Urinary bladder (tissue), 4 donors: ENCODE measurements around the gene GLRX. TPM values are rescaled to one million over a fixed set of nuclear protein-coding genes. Genes with fewer than 3 reads are reported as not detected.
"Not testable (repeated sequence)": the region's sequence is repeated elsewhere in the genome, so short reads cannot be mapped to it uniquely, and the experiment has no call there.

ENCODE experiments used
- DNase-seq: peaks from one replicate; pipeline ENCODE4 v3.0.0-alpha.2; 2015; ENCODE audit errors: extremely low spot score
- H3K27ac ChIP-seq: one replicate; pipeline ENCODE4 v1.5.1; 2013; ENCODE audit warnings: low read depth, mild to moderate bottlenecking, moderate library complexity
- H3K36me3 ChIP-seq: one replicate; pipeline ENCODE4 v1.6.1; 2013; ENCODE audit warnings: mild to moderate bottlenecking, moderate library complexity; ENCODE audit not compliant: insufficient read depth
- H3K4me1 ChIP-seq: one replicate; pipeline ENCODE4 v1.6.1; 2013; ENCODE audit warnings: mild to moderate bottlenecking, moderate library complexity; ENCODE audit not compliant: insufficient read depth
- H3K4me3 ChIP-seq: one replicate; pipeline ENCODE4 v1.5.1; 2013; ENCODE audit warnings: low read depth, low read length
- WGBS: extraction: QIAGEN DNeasy Blood & Tissue Kit; methylation state at CpG from one replicate; pipeline ENCODE4 v1.1.7; 2013; 5-methylcytosine and 5-hydroxymethylcytosine counted together
- polyA plus RNA-seq: library from polyadenylated mRNA; stranded (reverse); fragments of 200-250 nt; gene quantifications from one replicate; pipeline ENCODE4 v1.2.3, GENCODE V29; 2013
- total RNA-seq: library from RNA; depleted of rRNA; stranded (reverse); fragments of >200 nt; gene quantifications from one replicate; pipeline ENCODE4 v1.2.3, GENCODE V29; 2014
- donor health status: healthy with polysubstance abuse.
- donor health status: healthy.

GLRX gene
- total and polyA plus RNA-seq, 2 donors: 23.5 to 61.1 TPM

- WGBS: 97% methylated on average over 4 of the region's 4 CpGs
- no peak overlapping the region for H3K27ac ChIP-seq
- peaks cover 2% of the 10 kb centered on the region for H3K4me1 ChIP-seq
- no peak overlapping the region for H3K4me3 ChIP-seq
- no peak for DNase-seq
- no peaks in the 10 kb centered on the region for H3K36me3 ChIP-seq
Observed at GRCh38 chr5:95859661-95860060, 37.1 kb upstream of the GLRX start.

- no peak for DNase-seq
- Histone ChIP-seq H3K36me3 (no peaks in the 10 kb centered on the region), H3K4me1 (peaks cover 2% of the 10 kb centered on the region), H3K4me3 (no peak overlapping the region), H3K27ac (peak overlapping the region; percentile 26)
- 13% methylated on average over 28 of the region's 28 CpGs for WGBS
Observed at GRCh38 chr5:95858661-95859595, 36.4 kb upstream of the GLRX start.

DNA sequence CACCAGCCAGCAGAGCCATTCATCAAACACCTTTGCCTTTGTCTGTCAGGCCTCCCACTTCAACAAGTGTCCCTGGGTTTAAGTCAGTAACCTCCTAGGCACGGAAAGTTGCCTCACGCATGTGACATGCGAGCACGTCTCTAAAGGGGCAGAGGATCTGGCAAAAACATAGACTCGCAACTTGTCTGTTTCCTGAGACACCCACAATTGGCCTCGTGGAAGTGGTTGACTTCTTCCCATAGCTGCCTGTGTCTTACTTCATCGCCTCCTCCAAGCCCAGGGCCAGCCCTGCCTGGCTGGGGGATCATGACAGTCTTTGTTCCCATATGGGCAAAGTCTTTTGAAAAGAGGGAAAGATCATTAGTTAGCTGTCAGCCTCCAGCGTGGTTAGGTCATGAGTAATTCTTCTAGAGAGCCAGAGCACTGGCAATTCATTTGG is 35.5 kb upstream of the GLRX start:
- Histone ChIP-seq H3K36me3 (no peaks in the 10 kb centered on the region), H3K27ac (peak overlapping the region; percentile 26), H3K4me1 (peaks cover 2% of the 10 kb centered on the region), H3K4me3 (no peak overlapping the region)
- 83% methylated on average over 8 of the region's 8 CpGs for WGBS
- DNase-seq: no peak

DNA sequence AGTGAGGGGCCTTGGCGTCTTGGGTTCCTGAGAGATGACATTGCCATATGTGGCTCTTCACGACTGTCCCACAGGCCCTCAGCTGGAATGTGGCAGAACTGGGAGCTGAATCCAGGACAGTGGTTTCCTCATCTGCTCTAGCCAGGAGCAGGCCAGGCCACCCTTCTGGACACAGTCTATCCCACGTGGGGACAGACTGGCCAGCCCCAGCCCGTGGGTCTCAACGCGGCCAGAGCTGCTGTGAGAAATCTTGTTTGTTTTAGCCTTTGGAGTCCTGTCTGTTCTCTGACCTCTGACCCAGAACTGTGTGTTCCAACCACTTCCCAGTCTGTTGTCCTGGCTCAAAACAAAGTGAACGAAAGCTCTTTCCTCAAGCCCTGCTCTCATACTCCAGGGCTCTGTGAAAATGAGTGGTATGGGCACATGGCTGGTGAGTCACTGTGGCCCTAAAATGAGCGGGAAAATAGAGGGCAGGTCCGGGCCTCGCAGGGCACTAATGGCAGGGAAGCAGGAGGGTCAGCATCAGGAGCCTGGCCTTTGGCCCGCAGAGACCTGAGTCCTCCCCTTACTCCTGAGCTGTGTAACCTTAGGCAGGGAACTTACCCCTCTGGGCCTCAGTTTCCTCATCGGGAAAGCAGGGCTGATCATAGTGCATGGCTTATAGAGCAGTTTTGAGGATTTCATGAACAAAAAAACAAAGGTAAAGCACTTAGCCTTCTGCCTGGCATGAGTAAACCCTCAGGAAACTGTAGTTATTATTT is 34.8 kb upstream of the GLRX start:
- WGBS: 82% methylated on average over 12 of the region's 12 CpGs
- DNase-seq: no peak
- Histone ChIP-seq H3K4me3 (no peak overlapping the region), H3K36me3 (no peaks in the 10 kb centered on the region), H3K4me1 (peaks cover 2% of the 10 kb centered on the region), H3K27ac (peak overlapping the region; percentile 18)

DNA sequence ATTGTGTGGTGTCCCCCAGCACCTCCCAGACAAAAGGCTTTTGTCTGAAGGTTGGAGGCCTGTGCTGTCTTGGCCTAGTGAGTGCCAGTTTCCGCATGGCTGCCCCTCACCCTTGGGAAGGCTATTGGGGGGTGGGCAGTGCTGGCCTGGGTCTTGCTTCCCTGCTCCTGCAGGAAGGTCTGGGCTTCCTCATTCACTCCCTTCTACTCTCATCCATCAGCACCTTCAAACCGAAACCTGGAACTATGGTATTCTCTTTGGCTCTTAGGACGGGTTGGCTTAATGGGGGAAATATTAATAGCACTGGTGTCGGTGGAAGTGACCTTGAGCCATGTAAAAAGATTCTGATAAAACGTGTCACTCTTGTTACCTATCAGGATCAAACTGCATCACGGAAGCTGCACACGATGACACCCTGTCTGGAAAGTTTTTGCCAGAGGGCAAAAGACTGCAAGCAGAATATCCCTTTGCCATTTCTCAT is 34.0 kb upstream of the GLRX start:
- H3K4me3 ChIP-seq: no peak overlapping the region
- no peaks in the 10 kb centered on the region for H3K36me3 ChIP-seq
- no peak overlapping the region for H3K27ac ChIP-seq
- WGBS: 90% methylated on average over 7 of the region's 7 CpGs
- DNase-seq: no peak
- no peaks in the 10 kb centered on the region for H3K4me1 ChIP-seq

DNA sequence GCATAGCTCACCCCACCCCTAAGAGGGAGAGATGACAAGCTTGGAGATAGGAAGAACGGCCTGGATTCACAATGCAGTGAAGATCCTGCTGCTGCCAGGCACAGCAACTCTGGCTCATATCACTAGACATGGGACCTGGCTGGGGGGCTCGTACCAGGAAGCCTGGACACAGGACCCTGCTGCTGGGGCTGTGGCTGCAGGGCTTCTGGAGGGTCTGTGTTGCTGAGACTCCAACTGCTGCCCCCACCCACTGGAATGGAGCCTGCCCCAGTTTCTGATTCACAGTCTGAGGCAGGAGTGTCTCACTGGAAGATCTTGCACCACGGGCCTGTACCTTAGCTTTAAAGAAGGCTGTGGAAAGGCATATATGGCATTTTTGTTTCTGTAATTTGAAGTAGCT is 31.0 kb upstream of the GLRX start:
- Histone ChIP-seq H3K4me3 (no peak overlapping the region), H3K36me3 (no peaks in the 10 kb centered on the region), H3K27ac (no peak overlapping the region), H3K4me1 (no peaks in the 10 kb centered on the region)
- WGBS: 86% methylated on average over 3 of the region's 3 CpGs
- DNase-seq: no peak

GRCh38 chr5:95852567-95852966 is 30.0 kb upstream of the GLRX start:
- H3K36me3 ChIP-seq: no peaks in the 10 kb centered on the region
- no peak for DNase-seq
- 93% methylated on average over 5 of the region's 5 CpGs for WGBS

DNA sequence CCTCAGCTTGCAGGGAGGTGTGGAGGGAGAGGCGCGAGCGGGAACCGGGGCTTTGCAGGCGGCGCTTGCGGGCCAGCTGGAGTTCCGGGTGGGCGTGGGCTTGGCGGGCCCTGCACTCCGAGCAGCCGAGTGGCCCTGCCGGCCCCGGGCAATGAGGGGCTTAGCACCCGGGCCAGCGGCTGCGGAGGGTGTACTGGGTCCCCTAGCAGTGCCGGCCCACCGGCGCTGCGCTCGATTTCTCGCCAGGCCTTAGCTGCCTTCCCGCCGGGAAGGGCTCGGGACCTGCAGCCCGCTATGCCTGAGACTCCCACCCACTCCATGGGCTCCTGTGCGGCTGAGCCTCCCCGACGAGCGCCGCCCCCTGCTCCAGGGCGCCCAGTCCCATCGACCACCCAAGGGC is 28.6 kb upstream of the GLRX start:
- H3K4me1 ChIP-seq, DNase-seq, H3K27ac ChIP-seq, H3K36me3 ChIP-seq, H3K4me3 ChIP-seq: not testable (repeated sequence)
- WGBS: 98% methylated on average over 34 of the region's 34 CpGs

More at GRCh38 chr5:95852567-95852966, 30.0 kb upstream of the GLRX start:
- H3K27ac ChIP-seq: no peak overlapping the region
- H3K4me3 ChIP-seq: no peak overlapping the region
- H3K4me1 ChIP-seq: no peaks in the 10 kb centered on the region

DNA sequence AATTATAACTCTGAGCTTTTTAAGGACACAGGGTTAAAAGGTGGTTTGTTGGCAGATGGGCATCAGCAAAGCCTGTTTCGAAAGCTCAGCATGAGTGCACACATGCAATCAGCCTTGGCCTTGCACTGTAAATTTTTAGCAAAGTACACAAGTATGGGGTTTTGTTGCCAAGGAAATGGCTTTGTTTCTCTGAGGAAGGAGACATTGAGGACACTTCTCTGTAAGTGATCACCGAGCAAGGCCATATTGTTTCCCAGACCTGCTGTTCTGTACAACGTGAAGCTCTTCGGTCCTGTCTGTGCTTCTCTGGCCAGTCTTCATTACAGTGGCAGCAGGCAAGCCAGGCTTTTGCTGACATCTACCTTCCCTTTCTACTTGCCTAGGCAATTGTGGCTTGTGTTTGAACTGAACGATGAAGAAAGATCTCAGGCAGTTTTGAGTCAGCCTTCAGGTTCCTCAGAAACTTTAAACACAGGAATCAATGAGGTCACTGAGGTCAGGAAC is 27.9 kb upstream of the GLRX start:
- no peak overlapping the region for H3K27ac ChIP-seq
- H3K4me3 ChIP-seq: no peak overlapping the region
- H3K36me3 ChIP-seq: no peaks in the 10 kb centered on the region
- no peaks in the 10 kb centered on the region for H3K4me1 ChIP-seq
- DNase-seq: no peak
- 79% methylated on average over 5 of the region's 5 CpGs for WGBS

DNA sequence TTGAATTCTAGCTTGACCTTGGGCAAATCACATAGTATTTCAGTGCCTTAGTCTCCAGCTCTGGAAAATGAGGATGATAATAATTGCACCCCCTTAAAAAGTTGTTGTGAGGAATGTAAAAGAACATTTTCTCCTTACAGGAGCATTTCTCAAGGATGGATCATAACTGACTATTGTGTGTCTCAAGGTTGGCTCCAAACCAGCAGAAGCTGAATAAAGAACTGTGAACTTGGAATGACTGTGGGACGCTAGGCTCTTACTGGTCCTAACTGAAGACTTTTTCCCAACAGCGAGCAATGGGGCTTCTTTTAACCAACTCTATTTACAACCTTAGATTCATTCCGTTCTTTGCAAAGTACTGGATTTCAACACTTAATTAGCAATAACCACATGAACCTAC is 26.2 kb upstream of the GLRX start:
- H3K27ac ChIP-seq: no peak overlapping the region
- no peak overlapping the region for H3K4me3 ChIP-seq
- no peaks in the 10 kb centered on the region for H3K4me1 ChIP-seq
- 66% methylated on average over 3 of the region's 3 CpGs for WGBS
- no peaks in the 10 kb centered on the region for H3K36me3 ChIP-seq
- DNase-seq: no peak

GRCh38 chr5:95847261-95847592 is 24.7 kb upstream of the GLRX start:
- peaks cover 1% of the 10 kb centered on the region for H3K4me1 ChIP-seq
- no peaks in the 10 kb centered on the region for H3K36me3 ChIP-seq
- H3K27ac ChIP-seq: no peak overlapping the region
- no peak overlapping the region for H3K4me3 ChIP-seq
- WGBS: 14% methylated on average over 1 of the region's 1 CpG
- no peak for DNase-seq

DNA sequence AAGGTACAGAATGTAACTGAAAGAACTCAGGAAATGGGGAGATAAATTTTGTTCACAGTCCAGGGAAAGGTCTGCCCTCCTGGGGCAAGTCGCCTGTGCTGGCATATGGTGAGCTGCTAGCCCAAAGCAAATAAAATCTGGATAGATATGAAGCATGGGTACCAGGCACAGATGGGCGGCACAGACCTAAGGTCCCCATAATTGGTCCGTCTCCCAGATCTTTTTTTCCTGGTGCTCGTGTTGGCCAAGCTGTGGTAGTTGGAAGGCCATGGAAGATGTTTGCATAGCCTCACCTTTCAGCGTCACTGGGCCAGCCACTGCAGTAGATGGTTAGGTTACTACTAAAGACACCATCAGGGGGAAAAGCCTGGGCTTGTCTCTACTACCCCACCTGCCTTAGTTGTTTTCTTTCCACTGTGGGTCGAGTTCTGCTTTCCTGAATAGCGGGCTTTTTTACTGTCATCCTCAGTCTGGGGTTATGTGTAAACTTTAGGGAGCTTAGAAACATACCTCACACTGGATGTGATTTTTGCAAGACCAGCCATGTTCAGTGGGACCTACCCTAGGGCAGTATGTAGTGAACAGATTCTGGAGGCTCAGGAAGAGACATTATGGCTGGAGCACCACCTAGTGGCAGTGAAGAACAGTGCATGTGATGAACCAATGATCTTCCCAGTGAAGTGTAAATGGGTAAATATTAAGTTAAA is 24.2 kb upstream of the GLRX start:
- Histone ChIP-seq H3K4me1 (peaks cover 1% of the 10 kb centered on the region), H3K36me3 (no peaks in the 10 kb centered on the region), H3K27ac (no peak overlapping the region), H3K4me3 (no peak overlapping the region)
- peak; percentile 73 for DNase-seq
- WGBS: 70% methylated on average over 7 of the region's 7 CpGs

DNA sequence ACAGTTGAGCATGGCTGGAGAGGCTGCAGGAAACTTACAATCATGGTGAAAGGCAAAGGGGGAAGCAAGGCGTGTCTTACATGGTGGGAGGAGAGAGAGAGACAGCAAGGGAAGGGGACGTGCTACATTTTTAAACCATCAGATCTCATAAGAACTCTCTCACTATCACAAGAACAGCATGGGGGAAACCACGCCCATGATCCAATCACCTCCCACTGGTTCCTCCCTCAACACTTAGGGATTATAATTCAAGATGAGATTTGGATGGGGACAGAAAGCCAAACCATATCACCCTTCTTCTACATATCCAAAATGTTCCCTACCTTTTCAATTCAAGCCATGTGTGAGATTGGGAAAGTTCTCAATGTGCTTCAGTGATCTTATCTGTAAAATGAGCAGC is 22.9 kb upstream of the GLRX start:
- Histone ChIP-seq H3K36me3 (no peaks in the 10 kb centered on the region), H3K27ac (no peak overlapping the region), H3K4me3 (no peak overlapping the region), H3K4me1 (peaks cover 1% of the 10 kb centered on the region)
- DNase-seq: no peak
- 82% methylated on average over 3 of the region's 3 CpGs for WGBS
